GM10266 (cell line): ENCODE measurements around the gene AOC1.

Experiments used
- DNase-seq: peaks from one replicate; pipeline ENCODE4 v3.0.0; 2012; ENCODE audit errors: extremely low spot score
- CTCF ChIP-seq: IDR thresholded peaks from 2 replicates; pipeline ENCODE4 v1.5.1; 2012; ENCODE audit warnings: mild to moderate bottlenecking, low read depth; ENCODE audit not compliant: control insufficient read depth, insufficient read depth; ENCODE audit errors: missing control alignments

The AOC1 gene

DNA sequence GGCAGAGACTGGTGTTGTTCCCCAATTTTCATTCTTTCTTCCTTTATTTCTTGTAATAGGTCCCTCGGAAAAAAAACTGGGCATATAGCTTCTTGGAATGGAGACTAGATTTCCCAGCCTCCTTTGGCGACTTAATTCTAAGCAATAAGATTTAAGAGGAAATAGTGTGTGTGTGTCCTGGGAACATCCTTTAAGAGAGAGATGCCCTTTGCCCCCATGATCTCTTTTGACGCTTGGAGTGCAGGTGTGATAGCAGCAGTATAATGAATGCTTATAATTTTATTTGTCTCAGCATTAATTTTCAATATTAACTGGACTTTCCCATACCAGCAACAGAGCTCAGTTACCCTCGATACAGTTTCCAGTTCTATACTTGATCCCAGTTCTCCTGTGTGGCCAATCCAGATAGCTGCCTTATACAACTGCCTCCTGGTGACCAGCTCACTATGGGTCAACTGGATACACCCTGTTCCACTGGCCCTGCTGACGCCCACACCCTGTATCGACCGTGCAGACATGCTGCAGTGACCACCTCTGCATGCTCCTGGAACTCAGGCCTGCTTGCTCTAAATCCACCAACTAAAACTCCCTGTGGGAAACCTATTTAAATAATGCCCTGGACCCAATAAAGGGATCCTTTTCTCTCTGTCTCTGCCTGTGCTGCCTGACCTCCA is 37.9 kb upstream of the AOC1 start:
- no peak for TF ChIP-seq CTCF
- no peak for DNase-seq

DNA sequence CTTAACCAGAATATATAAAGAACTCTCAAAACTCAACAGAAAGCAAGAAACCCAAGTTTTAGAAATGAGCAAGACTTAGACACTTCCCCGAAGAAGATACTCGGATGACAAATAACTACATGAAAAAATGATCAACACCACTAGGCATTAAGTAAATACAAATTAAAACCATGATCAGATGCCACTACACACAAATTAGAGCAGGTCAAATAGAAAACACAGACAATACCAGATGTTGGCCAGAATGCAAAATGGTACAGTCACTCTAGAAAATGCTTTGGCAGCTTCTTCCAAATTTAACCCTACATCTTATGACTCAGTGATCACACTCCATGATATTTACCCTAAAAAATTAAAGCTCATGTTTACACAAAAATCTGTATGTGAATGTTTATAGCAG is 33.3 kb upstream of the AOC1 start:
- TF ChIP-seq CTCF: no peak
- no peak for DNase-seq

- TF ChIP-seq CTCF: no peak
- no peak for DNase-seq
These were observed 32.2 kb upstream of the AOC1 start for GRCh38 chr7:150820148-150820547.

GRCh38 chr7:150820578-150821198 is 31.6 kb upstream of the AOC1 start:
- DNase-seq: no peak
- TF ChIP-seq CTCF: no peak

GRCh38 chr7:150823043-150823442 is 29.3 kb upstream of the AOC1 start:
- no peak for TF ChIP-seq CTCF

GRCh38 chr7:150823484-150824126 is 28.7 kb upstream of the AOC1 start:
- no peak for DNase-seq
- no peak for TF ChIP-seq CTCF

More at GRCh38 chr7:150823043-150823442, 29.3 kb upstream of the AOC1 start:
- no peak for DNase-seq
